Activated T-helper 17 cell treated with anti-CD3 and anti-CD28 coated beads, Interleukin-2, amount 50 U/mL, for 72 hours (primary cell): ENCODE results near the gene HDAC1. TPM values are rescaled to one million over a fixed set of nuclear protein-coding genes. Genes with fewer than 3 reads are reported as not detected.
A peak's percentile ranks its signal among the peaks of the same experiment; 100 is the strongest.

Experiments used
- ATAC-seq: fragments of 150-1000 bp; cut with Tn5 transposase; replicated peaks from 2 replicates; pipeline ENCODE4 v1.10.0; 2021; ENCODE audit warnings: mild to moderate bottlenecking, moderate library complexity
- H3K27ac Mint-ChIP-seq: one replicate; pipeline ENCODE4 v1.8.0; 2022; ENCODE audit warnings: mixed read lengths
- H3K27me3 Mint-ChIP-seq: one replicate; pipeline ENCODE4 v1.8.0; 2022; ENCODE audit warnings: mixed read lengths
- H3K36me3 Mint-ChIP-seq: one replicate; pipeline ENCODE4 v1.8.0; 2022; ENCODE audit warnings: low read depth, mild to moderate bottlenecking, mixed read lengths
- H3K4me1 Mint-ChIP-seq: one replicate; pipeline ENCODE4 v1.8.0; 2022; ENCODE audit warnings: mixed read lengths
- H3K4me3 Mint-ChIP-seq: one replicate; pipeline ENCODE4 v1.8.0; 2022; ENCODE audit warnings: mild to moderate bottlenecking, mixed read lengths
- H3K9me3 Mint-ChIP-seq: one replicate; pipeline ENCODE4 v1.8.0; 2022; ENCODE audit warnings: mixed read lengths
- total RNA-seq, 2 donors: library from RNA; stranded (reverse); gene quantifications; one replicate each; pipeline ENCODE4 v1.2.3, GENCODE V29; 2022

Gene HDAC1
- total RNA-seq, 2 donors from 2014 or later = 171 to 199 TPM

DNA sequence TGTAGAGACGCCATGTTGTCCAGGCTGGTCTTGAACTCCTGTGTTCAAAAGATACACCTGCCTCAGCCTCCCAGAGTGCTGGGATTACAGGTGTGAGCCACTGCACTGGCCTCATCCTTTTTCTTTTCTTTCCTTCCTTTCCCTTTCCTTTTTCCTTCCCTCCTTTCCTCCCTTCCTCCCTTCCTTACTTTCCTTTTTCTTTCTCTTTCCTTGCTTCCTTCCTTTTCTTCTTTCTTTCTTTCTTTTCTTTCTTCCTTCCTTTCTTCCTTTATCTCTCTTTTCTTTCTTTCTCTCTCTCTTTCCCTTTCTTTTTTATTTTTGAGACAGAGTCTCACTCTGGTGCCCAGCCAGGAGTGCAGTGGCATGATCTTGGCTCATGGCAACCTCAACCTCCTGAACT lies 64.6 kb downstream of the HDAC1 start:
- Mint-ChIP-seq H3K27me3 (peaks cover 4% of the 10 kb centered on the region), H3K9me3 (no peaks in the 10 kb centered on the region), H3K27ac (peak overlapping the region; percentile 50), H3K4me3 (no peak overlapping the region), H3K4me1 (peaks cover 6% of the 10 kb centered on the region), H3K36me3 (peaks cover 8% of the 10 kb centered on the region)
- ATAC-seq = no peak

DNA sequence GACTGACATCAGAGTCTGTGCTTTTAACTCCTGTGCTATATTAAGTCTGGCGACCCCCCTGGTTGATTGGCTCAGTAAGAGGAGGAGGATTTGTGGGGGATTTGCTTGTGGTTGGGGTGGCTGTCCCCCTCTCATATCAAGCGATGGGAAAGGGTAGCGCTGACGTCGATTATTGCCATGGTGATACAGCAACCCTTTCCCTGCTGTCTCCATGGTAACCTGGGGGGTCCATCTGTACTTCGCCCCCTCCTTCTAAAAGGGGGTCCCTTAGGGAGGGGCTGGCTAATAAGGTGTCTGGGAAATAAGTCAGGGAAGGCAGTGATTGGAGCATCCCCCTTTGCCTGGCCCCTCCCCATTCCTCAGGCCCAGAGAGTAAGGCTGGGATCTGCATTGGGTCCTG lies 65.7 kb downstream of the HDAC1 start:
- H3K9me3 Mint-ChIP-seq = no peaks in the 10 kb centered on the region
- H3K4me1 Mint-ChIP-seq = peaks cover 10% of the 10 kb centered on the region
- H3K36me3 Mint-ChIP-seq = peaks cover 12% of the 10 kb centered on the region
- H3K4me3 Mint-ChIP-seq = no peak overlapping the region
- peaks cover 4% of the 10 kb centered on the region for H3K27me3 Mint-ChIP-seq
- ATAC-seq = no peak
- no peak overlapping the region for H3K27ac Mint-ChIP-seq

DNA sequence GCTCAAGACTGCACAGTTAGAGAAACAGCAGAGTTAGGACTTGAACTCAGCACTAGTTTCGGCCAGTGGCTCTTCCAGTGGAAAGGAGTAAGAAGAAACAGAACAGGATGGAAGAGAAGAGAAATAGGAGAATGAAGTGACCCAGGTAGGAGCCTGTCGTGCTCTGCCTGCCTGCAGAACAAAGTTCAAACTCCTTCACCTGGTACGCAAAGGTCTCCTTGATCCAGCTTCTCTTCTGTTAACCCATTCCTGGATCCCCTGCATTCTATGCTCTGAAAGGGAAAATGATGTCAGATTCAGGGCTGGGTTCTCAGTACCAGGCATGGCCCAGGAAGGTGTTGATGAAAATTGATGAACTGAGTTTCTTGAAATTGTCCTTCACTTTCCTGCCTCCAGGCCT lies 66.6 kb downstream of the HDAC1 start:
- peaks cover 12% of the 10 kb centered on the region for H3K4me1 Mint-ChIP-seq
- no peak for ATAC-seq
- peaks cover 19% of the 10 kb centered on the region for H3K36me3 Mint-ChIP-seq
- no peak overlapping the region for H3K4me3 Mint-ChIP-seq
- H3K9me3 Mint-ChIP-seq = no peaks in the 10 kb centered on the region
- H3K27me3 Mint-ChIP-seq = peaks cover 4% of the 10 kb centered on the region
- no peak overlapping the region for H3K27ac Mint-ChIP-seq

DNA sequence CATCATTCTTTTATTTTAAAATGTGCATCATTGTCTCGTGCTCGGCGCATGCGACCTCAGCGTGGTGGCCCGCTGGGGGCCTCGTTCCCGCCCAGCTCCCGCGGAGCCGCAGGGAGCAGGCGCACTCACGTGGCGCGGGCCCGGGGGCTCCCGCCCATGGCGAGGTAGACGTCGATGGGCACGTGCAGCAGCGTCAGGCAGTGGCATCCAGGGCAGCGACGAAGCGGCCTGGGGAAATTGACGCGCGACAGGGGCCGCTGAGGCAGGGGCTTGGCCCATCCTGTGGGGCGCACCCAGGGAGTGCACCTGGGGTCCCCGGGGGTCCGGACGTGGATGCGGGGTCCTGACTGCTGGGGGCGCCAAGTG lies 69.4 kb downstream of the HDAC1 start:
- Mint-ChIP-seq H3K4me3 (peak overlapping the region; percentile 72), H3K27ac (peak overlapping the region; percentile 77), H3K9me3 (no peaks in the 10 kb centered on the region), H3K4me1 (peaks cover 12% of the 10 kb centered on the region), H3K36me3 (peaks cover 44% of the 10 kb centered on the region), H3K27me3 (peaks cover 4% of the 10 kb centered on the region)
- ATAC-seq = no peak

DNA sequence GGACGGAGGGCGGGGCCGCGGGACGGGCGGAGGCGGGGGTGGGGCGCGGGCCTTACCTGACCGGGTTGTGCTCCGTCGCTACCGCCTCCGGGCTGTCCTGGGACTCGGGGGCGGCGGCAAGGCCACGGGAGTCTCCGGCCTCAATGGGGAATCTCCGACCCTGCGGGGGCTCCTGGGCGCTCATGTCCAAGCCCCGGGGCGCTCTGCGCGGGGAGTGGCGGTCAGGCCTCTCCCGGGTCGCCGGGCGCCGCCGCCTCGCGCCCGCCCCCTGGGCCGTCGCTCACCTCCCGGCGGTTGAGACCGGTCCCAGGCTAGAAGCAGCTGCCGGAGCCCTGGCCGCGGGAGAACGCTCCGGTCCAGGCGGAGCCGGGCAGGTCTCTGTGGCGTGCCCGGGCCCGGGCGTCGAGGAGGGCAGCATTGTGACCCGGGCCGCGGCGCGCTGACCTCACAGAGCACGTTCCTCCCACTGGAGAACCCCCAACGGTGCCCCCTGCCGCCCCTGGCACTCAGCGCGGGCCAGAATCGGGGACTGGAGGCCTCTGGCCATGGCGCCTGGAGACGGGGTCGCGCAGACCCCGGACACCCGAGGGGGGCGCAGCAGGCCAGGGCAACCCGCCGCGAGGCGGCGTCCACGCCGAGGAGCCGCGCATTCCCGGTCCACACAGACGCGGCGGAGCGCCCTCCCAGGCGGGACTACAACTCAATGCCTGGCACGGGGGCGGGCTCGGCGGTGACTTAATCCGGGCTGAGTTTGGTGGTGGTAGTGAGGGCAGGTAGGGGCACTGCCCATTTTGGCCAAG lies 70.0 kb downstream of the HDAC1 start:
- Mint-ChIP-seq H3K4me1 (peaks cover 12% of the 10 kb centered on the region), H3K27ac (no peak overlapping the region), H3K4me3 (no peak overlapping the region), H3K36me3 (peaks cover 46% of the 10 kb centered on the region), H3K27me3 (peaks cover 4% of the 10 kb centered on the region), H3K9me3 (no peaks in the 10 kb centered on the region)
- peak; percentile 57 for ATAC-seq

DNA sequence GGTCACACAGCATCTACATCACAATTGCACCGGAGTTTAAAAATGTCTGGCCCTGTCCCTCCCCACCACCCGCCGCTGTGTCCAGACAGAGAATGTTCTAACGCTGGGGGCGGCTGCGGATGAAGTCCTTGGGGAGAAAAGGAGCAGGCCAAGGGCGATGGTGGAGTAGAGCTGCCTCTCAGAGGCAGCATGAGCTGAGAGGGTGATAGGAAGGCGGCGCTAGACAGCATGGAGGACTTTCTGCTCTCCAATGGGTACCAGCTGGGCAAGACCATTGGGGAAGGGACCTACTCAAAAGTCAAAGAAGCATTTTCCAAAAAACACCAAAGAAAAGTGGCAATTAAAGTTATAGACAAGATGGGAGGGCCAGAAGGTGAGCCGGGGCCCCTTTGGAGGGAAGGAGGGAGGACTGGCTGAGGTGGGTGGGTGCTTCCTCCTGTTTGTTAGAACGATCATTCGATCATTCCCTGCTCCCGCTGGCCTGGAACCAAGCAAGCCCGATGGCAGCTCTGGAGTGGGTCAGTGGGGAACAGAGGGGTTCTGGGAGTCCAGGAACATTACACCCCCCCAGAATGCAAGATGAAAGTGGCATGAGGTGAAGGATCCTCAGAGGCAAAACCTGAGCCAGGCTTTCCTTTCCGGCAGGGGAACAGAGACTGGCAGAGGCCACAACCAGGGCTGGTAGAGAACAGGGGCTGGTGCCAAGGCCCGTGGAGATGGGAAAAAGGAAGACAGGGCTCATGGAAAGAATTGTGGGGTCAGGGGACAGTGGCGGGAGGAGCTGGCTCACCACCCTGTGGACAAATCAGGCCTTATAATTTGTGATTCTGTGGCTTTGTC lies 70.8 kb downstream of the HDAC1 start, which contains the start of the genes FAM229A and TSSK3:
Gene FAM229A (minus strand): TSS at position 12 of the 840 bp plus-strand sequence. CDS start 394 bp downstream, outside the sequence.
Gene TSSK3 (plus strand): TSS at position 66 of the 840 bp plus-strand sequence. CDS start 163 bp downstream, at position 229.
- Mint-ChIP-seq H3K36me3 (peaks cover 51% of the 10 kb centered on the region), H3K27me3 (peaks cover 4% of the 10 kb centered on the region), H3K4me3 (no peak within 1 kb of the TSS), H3K9me3 (no peaks in the 10 kb centered on the region), H3K27ac (no peak within 1 kb of the TSS), H3K4me1 (peaks cover 12% of the 10 kb centered on the region)
- no peak for ATAC-seq

DNA sequence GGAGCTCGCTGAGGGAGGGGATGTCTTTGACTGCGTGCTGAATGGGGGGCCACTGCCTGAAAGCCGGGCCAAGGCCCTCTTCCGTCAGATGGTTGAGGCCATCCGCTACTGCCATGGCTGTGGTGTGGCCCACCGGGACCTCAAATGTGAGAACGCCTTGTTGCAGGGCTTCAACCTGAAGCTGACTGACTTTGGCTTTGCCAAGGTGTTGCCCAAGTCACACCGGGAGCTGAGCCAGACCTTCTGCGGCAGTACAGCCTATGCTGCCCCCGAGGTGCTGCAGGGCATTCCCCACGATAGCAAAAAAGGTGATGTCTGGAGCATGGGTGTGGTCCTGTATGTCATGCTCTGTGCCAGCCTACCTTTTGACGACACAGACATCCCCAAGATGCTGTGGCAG lies 71.8 kb downstream of the HDAC1 start:
- peaks cover 4% of the 10 kb centered on the region for H3K27me3 Mint-ChIP-seq
- H3K4me1 Mint-ChIP-seq = peaks cover 12% of the 10 kb centered on the region
- H3K27ac Mint-ChIP-seq = no peak overlapping the region
- H3K36me3 Mint-ChIP-seq = peaks cover 59% of the 10 kb centered on the region
- ATAC-seq = no peak
- no peaks in the 10 kb centered on the region for H3K9me3 Mint-ChIP-seq
- H3K4me3 Mint-ChIP-seq = no peak overlapping the region

DNA sequence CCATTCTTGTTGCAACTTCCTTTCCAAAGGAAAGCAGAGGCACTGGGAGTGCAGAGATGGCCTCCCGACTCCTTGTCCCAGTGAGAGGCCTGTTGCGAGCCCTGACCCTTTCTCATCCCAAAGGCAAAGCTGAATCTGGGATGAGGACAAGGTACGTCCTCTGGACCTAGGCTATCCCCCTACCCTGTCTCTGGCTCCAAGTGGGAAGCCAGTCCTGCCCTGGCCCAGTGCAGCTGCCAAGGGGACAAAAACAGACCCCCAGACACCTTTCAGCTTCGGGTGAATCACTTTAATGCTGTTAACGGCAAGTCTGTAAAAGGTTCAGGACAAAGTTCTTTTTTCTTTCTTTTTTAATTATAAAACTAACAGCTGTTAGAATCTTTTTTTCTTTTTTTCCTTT lies 73.0 kb downstream of the HDAC1 start:
- no peak overlapping the region for H3K27ac Mint-ChIP-seq
- H3K9me3 Mint-ChIP-seq = no peaks in the 10 kb centered on the region
- no peak overlapping the region for H3K4me3 Mint-ChIP-seq
- H3K27me3 Mint-ChIP-seq = peaks cover 4% of the 10 kb centered on the region
- no peak for ATAC-seq
- H3K36me3 Mint-ChIP-seq = peaks cover 71% of the 10 kb centered on the region
- H3K4me1 Mint-ChIP-seq = peaks cover 12% of the 10 kb centered on the region

DNA sequence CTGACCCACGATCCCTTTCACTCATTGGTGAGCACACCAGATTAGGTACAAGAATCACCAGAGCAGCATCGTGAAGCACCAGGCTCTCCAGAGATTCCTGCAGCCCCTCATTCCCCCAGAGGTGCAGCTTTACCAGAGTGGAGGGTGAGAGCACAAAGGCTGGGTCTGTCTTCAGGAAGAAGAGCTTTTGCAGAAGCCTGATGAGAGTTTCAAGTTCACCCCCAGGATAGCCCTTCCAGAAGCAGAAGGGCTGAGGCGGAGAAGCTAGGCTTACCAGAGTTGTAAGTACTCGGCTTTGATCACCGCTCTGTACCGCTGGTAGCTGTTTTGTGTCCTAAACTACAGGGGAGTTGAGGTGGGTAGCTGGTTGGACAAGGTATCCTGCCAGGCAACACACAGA lies 73.6 kb downstream of the HDAC1 start:
- H3K27me3 Mint-ChIP-seq = peaks cover 4% of the 10 kb centered on the region
- H3K4me3 Mint-ChIP-seq = no peak overlapping the region
- H3K4me1 Mint-ChIP-seq = peaks cover 12% of the 10 kb centered on the region
- H3K9me3 Mint-ChIP-seq = no peaks in the 10 kb centered on the region
- no peak for ATAC-seq
- peak overlapping the region; percentile 66 for H3K27ac Mint-ChIP-seq
- peaks cover 71% of the 10 kb centered on the region for H3K36me3 Mint-ChIP-seq

DNA sequence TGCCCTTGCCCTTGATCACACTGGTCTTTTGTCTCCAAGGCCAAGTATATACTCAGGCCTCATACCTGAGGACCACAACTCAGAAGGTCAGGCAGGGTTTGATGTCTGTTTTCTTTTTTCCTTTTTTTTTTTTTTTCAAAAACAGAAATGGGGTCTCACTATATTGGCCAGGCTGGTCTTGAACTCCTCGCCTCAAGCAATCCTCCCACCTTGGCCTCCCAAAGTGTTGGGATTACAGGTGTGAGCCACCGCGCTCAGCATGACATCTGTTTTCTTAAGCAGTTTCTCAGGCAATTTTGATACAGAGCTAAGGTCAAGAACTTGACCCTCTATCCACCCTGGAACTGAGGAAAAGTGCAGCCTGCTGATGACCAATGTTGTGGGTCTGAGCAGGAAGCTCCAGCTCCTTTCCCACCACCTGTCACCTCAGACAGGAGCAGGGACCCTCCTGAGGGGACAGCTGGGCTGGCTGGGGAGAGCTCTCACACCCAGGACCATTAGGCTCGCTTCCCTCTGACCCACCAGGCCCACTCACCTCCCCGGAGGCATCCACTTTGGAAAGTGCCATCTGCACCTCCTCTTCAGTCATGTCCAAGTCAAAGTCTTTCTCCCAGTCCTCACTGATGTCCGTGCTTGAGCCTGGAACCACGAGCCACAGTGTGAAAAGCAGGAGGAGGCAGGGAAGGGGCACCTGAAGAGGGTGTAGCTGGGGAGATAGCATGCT lies 76.2 kb downstream of the HDAC1 start:
- Mint-ChIP-seq H3K9me3 (no peaks in the 10 kb centered on the region), H3K4me1 (peaks cover 11% of the 10 kb centered on the region), H3K36me3 (peaks cover 72% of the 10 kb centered on the region), H3K27ac (no peak overlapping the region), H3K27me3 (no peaks in the 10 kb centered on the region), H3K4me3 (no peak overlapping the region)
- ATAC-seq = no peak

DNA sequence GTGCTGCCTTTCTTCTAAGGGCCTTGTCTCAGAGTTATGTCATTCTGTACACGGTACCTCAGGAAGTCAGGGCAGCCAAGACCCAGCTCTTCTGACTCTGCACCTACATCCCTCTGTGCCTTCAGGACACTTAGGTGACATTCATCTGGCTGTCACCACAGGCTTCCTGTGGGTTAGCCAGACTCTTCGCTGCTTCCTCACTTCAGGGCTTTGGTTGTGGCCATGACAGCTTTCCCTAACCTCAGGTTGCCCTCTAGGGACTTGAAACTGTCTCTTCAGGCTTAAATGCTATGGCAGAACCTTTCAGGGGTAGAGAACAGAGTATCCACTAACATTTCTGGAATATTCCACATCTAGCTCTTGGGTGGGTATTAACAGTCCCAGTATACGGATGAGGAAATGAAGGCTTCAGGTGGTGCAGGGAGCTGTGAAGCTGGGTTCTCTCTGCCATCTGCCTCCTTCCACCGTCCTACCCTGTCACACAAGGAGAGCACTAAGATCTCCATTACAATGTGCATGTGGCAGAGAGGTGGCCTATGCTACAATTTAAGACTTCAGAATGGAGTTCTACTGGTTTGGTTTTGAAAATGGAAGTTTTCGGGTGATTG lies 80.4 kb downstream of the HDAC1 start:
- ATAC-seq = peak; percentile 90
- Mint-ChIP-seq H3K27ac (peak overlapping the region; percentile 9), H3K4me1 (peaks cover 13% of the 10 kb centered on the region), H3K4me3 (no peak overlapping the region), H3K9me3 (no peaks in the 10 kb centered on the region), H3K36me3 (peaks cover 84% of the 10 kb centered on the region), H3K27me3 (no peaks in the 10 kb centered on the region)

DNA sequence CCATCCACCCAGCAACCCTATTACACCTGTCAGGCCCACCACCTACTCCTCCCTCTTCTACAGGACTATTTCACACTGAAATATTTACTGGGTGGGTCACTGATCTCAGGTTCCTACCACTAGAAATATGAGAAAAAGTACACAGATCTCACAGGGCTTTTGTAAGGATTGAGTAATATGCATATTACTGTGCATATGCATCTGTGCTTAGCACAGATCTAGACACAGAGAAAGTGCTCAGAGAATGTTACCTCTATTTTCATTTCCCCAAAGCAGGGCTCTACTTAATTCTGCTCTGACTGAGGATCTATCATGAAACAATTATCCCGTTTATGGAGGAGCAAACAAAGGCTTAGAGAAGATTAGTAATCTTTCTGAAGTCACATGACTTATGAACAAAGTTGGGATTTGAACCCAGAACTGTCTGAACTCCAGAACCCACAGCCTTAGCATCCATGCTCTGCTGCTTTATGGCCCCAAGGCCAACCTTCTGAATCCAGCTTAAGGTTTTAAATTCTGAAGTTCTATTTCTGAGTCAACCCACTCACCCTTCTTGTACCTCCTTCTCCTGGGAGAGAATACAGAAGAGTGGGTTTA lies 82.2 kb downstream of the HDAC1 start:
- Mint-ChIP-seq H3K9me3 (no peaks in the 10 kb centered on the region), H3K27ac (peak overlapping the region; percentile 9), H3K4me3 (no peak overlapping the region), H3K36me3 (peaks cover 86% of the 10 kb centered on the region), H3K4me1 (peaks cover 13% of the 10 kb centered on the region), H3K27me3 (no peaks in the 10 kb centered on the region)
- no peak for ATAC-seq

DNA sequence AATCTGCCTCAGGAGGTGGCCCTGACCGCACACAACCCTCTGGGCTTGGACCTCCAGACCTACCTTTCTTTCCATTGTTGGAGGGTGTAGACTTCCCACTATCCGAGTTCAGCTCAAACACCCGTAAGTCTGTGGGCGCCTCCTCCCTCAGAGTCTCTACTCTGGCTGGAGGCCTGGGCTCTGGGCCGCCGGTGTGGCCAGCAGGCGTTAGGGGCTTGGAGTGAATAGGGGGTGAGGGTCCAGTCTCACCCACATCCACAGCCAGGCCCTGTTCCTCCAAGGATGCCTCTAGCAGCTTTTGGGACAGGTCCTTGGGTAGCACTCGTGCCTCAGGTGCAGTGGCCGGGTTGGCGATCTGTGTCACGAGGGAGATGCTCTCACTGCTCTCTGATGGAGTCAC lies 84.3 kb downstream of the HDAC1 start:
- H3K4me3 Mint-ChIP-seq = no peak overlapping the region
- H3K36me3 Mint-ChIP-seq = peaks cover 99% of the 10 kb centered on the region
- H3K9me3 Mint-ChIP-seq = no peaks in the 10 kb centered on the region
- peaks cover 13% of the 10 kb centered on the region for H3K4me1 Mint-ChIP-seq
- H3K27me3 Mint-ChIP-seq = no peaks in the 10 kb centered on the region
- ATAC-seq = no peak
- no peak overlapping the region for H3K27ac Mint-ChIP-seq
